Upper lobe of right lung (tissue), 1 donor: Measurements from ENCODE around the gene ANKRD44. TPM values are rescaled to one million over a fixed set of nuclear protein-coding genes. Genes with fewer than 3 reads are reported as not detected.
A peak's percentile ranks its signal among the peaks of the same experiment; 100 is the strongest.

Experiments used
- ATAC-seq: fragments of 200-7000 bp; cut with Tn5 transposase; one replicate; pipeline ENCODE4 v1.9.1; 2020; ENCODE audit warnings: mild to moderate bottlenecking, moderate library complexity
- DNase-seq: peaks from one replicate; pipeline ENCODE4 v3.0.0-alpha.2; 2020
- H3K27ac ChIP-seq: fragments of 200-600 bp; one replicate; pipeline ENCODE4 v1.8.0; 2022
- H3K27me3 ChIP-seq: fragments of 200-600 bp; one replicate; pipeline ENCODE4 v1.8.0; 2022; ENCODE audit warnings: mild to moderate bottlenecking
- H3K36me3 ChIP-seq: fragments of 200-600 bp; one replicate; pipeline ENCODE4 v1.8.0; 2022
- H3K4me1 ChIP-seq: fragments of 200-600 bp; one replicate; pipeline ENCODE4 v1.8.0; 2022
- H3K4me3 ChIP-seq: fragments of 200-600 bp; one replicate; pipeline ENCODE4 v1.8.0; 2022; ENCODE audit warnings: mild to moderate bottlenecking
- H3K9me3 ChIP-seq: fragments of 200-600 bp; one replicate; pipeline ENCODE4 v1.8.0; 2022
- CTCF ChIP-seq: fragments of 200-600 bp; IDR thresholded peaks from one replicate; pipeline ENCODE4 v1.8.0; 2022; ENCODE audit warnings: antibody characterized with exemption
- intact Hi-C: fragments of 100-400 bp; cut with DNase I; formaldehyde crosslinking; loops from one replicate; pipeline ENCODE4 v1.11.0; 2022
- total RNA-seq: library from RNA; stranded (reverse); fragmentation: NEBNext Ultra II Directional; extraction: Animal tissue kit (Norgen Biotek cat#: 25700); gene quantifications from one replicate; pipeline ENCODE4 v1.2.1, GENCODE V29; 2021
- donor health status: DM: no; HTN: yes; CAD: no; lungs with severe emphysema.

The ANKRD44 gene
- total RNA-seq, 1 donor from 2014 or later, result 51.4 TPM

DNA sequence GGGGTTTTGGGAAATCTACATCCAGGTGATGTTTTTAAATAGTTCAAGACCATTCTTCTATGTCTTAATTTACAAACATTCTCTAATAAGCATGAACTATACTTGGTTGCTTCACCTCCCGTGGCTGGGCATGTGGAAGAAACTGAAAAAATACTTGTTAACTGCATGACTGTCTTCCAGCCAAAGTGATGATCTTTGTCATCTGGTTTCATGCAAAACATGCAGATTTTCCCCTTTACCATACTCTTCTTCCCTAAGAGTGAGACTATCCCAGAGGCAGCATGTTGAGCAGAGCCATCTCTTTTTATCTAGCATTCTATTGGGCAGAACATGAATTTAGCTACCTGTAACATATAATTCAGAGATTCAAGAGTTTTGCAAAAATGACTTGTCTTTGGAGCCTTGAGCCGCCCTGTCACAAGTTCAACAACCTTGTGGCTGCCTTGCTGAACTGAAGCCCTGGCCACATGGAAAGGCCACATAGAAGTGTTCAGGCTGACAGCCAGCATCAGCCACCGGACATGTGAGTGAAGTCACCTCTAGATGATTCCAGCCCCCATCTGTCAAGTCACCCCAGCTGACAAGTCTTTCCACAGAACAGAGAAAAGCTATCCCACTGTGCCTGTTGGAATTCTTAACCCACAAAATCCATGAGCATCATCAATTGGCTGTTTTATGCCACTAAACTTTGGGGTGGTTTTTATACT is 142.8 kb downstream of the ANKRD44 start:
- ATAC-seq (no peak), DNase-seq (no peak)
- Histone ChIP-seq H3K9me3 (no peaks in the 10 kb centered on the region), H3K4me1 (peaks cover 6% of the 10 kb centered on the region), H3K4me3 (no peak overlapping the region), H3K36me3 (no peaks in the 10 kb centered on the region), H3K27ac (no peak overlapping the region), H3K27me3 (no peaks in the 10 kb centered on the region)
- intact Hi-C loops, result no loop called here
- no peak for TF ChIP-seq CTCF

- intact Hi-C loops, result no loop called here
- Histone ChIP-seq H3K36me3 (no peaks in the 10 kb centered on the region), H3K4me3 (no peak overlapping the region), H3K4me1 (peaks cover 22% of the 10 kb centered on the region), H3K27me3 (no peaks in the 10 kb centered on the region), H3K27ac (no peak overlapping the region), H3K9me3 (no peaks in the 10 kb centered on the region)
- ATAC-seq, result no peak
- TF ChIP-seq CTCF, result no peak
- DNase-seq, result no peak
Observed at GRCh38 chr2:197165020-197165419, 145.6 kb downstream of the ANKRD44 start.

DNA sequence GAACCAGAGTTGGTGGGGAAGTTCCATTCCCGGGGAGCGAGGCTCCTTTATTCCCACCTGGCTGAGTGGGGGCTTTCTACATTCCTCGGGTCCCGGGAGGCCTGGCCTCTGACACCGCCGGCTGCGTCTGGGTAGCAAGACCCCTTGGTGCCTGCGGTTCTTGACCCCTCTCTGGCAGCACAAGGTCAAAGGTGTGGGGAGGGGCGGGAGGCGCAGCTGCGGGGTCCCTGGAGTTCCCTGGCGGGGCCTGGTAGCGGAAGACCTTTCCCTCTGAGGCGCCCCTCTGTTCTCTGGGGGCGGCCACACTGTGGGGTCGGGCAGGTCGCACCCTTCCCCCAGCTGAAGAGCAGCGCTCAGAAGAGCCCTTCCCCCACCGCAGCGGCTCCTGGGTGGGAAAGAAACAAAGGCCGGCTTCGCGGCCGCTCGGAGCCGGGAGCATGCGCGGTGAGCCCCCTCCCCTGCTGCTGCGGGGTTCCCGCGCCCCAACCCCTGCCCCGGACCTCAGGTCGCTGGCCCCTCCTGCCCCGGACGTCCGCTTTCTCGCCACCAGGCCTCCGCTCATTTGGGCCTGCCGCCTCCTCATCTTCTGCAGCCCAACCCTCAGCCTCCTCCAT is 146.3 kb downstream of the ANKRD44 start:
- Histone ChIP-seq H3K9me3 (no peaks in the 10 kb centered on the region), H3K27ac (no peak overlapping the region), H3K27me3 (no peaks in the 10 kb centered on the region), H3K4me3 (peak overlapping the region; percentile 6), H3K36me3 (no peaks in the 10 kb centered on the region), H3K4me1 (peaks cover 27% of the 10 kb centered on the region)
- intact Hi-C loops, result no loop called here
- ATAC-seq, result peak; percentile 24
- no peak for TF ChIP-seq CTCF
- no peak for DNase-seq

DNA sequence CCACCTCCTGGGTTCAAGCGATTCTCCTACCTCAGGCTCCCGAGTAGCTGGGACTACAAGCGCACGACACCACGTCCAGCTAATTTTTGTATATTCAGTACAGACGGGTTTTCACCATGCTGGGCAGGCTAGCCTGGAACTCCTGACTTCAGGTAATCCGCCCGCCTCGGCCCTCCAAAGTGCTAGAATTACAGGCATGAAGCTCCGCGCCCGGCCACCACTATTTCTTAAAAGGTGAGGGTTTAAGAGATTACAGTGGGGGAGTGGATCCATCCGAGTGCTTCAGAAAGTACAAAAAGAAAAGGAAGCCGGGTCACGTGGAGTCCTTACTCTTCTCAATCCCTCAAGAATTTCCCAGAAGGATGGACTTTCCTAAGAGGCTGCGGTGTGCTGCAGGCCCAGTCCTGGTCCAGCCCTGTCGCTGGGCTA is 146.9 kb downstream of the ANKRD44 start:
- no peak for TF ChIP-seq CTCF
- intact Hi-C loops, result no loop called here
- Histone ChIP-seq H3K36me3 (no peaks in the 10 kb centered on the region), H3K4me3 (no peak overlapping the region), H3K9me3 (no peaks in the 10 kb centered on the region), H3K27me3 (no peaks in the 10 kb centered on the region), H3K27ac (no peak overlapping the region), H3K4me1 (peaks cover 29% of the 10 kb centered on the region)
- no peak for ATAC-seq
- no peak for DNase-seq

GRCh38 chr2:197161774-197162173 is 148.8 kb downstream of the ANKRD44 start:
- Histone ChIP-seq H3K4me3 (no peak overlapping the region), H3K27me3 (no peaks in the 10 kb centered on the region), H3K27ac (no peak overlapping the region), H3K4me1 (peaks cover 32% of the 10 kb centered on the region), H3K36me3 (no peaks in the 10 kb centered on the region), H3K9me3 (no peaks in the 10 kb centered on the region)
- TF ChIP-seq CTCF, result no peak
- intact Hi-C loops, result no loop called here
- ATAC-seq, result peak; percentile 19
- DNase-seq, result no peak
